Stimulated activated CD4-positive, alpha-beta T cell treated with anti-CD3 and anti-CD28 coated beads, Interleukin-1b, Interleukin-23, amount 100 ng/mL, for 24 hours (primary cell): ENCODE data around the gene CEP192.

Experiments used
- DNase-seq, 4 experiments: peaks; one replicate each; pipeline ENCODE4 v3.0.0-alpha.2; 2020; ENCODE audit warnings: low read depth in 4 of 4, low spot score in 1 of 4

The CEP192 gene

GRCh38 chr18:13138420-13139139 lies 147.4 kb downstream of the CEP192 start:
- no peak for DNase-seq

- no peak for DNase-seq
Observed at GRCh38 chr18:13139885-13140450, 148.8 kb downstream of the CEP192 start.

- no peak for DNase-seq
Observed at GRCh38 chr18:13141209-13141608, 150.0 kb downstream of the CEP192 start.

DNA sequence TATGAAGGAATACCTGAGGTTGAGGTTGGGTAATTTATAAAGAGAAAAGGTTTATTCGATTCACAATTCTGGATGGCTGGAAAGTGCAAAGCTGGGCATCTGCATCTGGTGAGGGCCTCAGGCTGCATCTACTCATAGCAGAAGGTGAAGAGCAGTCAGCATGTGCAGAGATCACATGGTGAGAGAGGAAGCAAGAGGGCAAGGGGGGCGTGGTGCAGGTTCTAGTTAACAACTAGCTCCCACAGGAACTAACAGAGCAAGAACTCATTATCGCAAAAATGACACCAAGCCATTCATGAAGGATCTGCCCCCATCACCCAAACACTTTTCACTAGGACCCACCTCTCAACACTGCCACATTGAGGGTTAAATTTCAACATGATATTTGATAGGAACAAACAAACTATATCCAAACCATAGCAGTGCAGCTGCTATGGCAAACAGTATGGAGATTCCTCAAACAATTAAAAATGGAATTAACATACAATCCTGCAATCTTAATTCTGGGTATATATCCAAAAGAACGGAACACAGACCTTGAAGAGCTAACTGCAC lies 154.6 kb downstream of the CEP192 start:
- DNase-seq = no peak

DNA sequence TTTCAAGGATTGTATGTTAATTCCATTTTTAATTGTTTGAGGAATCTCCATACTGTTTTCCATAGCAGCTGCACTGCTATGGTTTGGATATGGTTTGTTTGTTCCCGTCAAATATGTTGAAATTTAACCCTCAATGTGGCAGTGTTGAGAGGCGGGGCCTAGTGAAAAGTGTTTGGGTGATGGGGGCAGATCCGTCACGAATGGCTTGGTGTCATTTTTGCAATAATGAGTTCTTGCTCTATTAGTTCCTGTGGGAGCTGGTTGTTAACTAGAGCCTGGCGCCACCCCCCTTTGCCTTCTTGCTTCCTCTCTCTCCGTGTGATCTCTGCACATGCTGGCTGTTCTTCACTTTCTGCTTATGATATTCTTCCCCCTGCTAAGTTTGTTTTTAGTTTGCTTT lies 156.0 kb downstream of the CEP192 start:
- DNase-seq = no peak

DNA sequence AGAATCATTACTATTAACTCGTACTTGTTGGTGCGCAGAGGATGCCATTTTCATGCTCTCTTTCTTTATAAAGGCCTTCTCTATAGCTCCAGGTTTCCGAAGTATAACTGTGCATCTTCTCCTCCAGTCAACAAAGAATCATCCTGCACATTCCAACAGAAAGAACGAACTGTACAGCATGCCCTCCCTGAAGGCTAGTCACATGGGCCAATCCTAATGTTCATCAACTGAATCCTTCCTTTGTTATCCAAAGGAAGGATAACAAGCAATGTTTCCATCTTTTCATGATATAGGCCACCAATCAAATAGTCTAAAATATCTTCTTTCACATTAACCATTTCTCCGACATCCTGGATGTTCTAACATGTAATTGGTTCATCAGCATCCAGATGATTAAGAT lies 160.5 kb downstream of the CEP192 start:
- no peak for DNase-seq

- no peak for DNase-seq
Observed at GRCh38 chr18:13158428-13158827, 167.3 kb downstream of the CEP192 start.

GRCh38 chr18:13159579-13159978 lies 168.4 kb downstream of the CEP192 start:
- DNase-seq = peak in 1 of 4 experiments; percentile 32

DNA sequence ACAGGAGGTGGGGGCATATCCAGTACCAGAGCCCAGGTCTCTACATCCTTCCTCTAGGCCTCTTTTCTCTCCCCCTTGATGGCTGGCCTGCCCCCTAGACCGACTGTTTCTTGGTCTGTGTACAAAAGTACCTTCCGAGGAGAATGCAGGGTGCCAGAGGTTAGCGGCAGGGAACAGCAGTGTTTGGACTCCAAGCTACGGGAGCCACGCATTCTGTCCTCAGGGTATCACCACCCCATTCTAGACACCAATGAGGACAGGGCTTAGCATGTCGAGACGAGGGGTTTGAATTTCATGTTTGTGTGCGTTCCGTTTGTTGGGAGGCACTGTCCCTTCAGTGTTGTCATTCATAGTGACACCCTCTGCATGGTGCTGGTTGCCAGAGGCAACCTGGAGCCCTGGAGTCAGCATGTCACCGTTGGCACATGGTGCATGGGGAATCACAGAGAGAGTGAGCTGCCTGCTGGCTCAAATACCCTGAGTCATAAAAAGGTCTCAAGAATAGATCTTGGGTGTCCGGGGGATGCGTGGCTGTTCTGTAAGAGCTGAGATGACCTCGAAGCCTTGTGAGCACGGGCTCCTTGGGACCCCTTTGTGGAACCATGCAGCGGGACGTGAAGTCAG lies 170.2 kb downstream of the CEP192 start:
- DNase-seq = no peak

GRCh38 chr18:13163167-13163927 lies 172.2 kb downstream of the CEP192 start:
- no peak for DNase-seq

DNA sequence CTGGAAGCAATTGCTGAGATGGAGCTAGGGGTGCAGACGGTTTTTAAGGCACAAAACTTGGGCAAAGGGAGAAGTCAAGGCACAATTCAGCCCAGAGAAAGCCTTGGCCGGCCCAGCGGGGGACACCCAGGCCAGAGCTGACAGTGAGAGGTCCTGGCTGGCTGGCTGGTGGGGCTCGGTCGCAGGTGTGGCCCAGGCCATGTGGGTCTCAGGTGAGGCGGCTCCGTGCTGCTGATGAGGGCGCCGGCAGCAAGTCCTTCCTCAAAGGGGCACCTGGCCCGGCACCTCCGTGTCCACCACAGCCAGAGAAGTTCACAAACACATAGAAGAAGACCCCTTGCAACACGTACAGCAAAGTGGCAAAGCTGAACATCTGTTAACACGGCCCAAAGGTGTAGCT lies 173.2 kb downstream of the CEP192 start:
- no peak for DNase-seq

DNA sequence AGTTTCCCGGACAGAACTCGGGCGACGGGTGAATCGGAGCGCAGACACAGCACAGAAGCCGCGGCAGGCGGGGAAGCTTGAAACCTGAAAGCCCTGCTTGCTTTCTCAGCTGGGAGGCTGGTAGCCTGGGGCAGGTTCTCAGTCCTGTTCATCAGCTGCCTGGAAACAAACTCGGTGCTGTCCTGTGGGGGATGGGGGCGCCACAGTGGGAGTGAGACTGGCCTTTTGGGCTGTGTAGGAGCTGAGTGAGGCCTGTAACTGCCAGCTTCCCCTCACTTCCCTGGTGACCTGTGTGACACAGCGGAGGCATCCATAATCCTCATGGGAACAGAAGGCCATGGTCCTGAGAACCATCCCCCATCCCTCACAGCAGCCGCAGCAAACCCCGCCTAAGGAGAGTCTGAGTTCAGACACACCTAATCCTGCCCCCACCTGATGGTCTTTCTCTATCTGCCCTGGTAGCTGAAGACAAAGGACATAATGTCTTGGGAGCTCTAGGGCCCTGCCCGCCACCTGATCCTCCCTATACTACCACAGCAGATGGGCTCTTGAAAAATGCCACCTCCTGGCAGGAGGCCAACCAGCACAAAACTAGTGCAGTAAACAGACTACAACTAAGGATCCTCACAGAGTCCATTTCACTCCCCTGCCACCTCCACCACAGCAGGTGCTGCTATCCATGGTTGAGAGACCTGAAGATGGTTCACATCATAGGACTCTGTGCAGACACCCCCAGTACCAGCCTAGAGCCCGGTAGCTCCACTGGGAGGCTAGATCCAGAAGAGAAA lies 174.7 kb downstream of the CEP192 start:
- no peak for DNase-seq

DNA sequence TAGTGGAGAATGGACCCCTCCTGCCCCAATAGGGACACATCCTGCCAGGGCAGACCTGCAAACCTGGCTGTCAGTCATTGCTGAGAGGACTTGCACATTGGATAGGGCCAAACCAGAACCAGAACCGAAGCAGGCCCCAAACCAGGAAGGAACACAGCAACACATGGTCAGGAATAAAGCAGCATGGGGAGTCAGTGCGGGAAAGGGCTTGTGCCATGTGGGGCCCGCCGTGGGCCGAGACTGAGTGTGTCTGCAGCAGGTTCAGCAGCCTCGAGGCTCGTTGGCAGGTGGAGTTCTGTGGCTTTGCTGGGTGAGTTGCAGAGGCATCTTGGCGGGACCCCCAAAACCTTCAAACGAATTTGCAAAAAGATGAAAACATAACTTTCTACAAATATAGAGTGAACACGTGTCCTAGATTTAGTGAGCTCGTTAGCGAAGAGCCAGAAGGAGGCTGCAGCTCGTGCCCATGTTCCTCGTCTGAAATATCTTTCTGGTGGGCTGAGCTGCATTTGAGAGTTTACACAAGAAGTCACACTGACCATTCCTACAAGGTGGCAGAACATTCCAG lies 182.5 kb downstream of the CEP192 start:
- no peak for DNase-seq
